Chondrocyte (in vitro differentiated cells): ENCODE results near the gene CHD9NB. TPM values are rescaled to one million over a fixed set of nuclear protein-coding genes. Genes with fewer than 3 reads are reported as not detected.
"Not testable (repeated sequence)": the region's sequence is repeated elsewhere in the genome, so short reads cannot be mapped to it uniquely, and the experiment has no call there.

ENCODE experiments used
- DNase-seq: peaks from one replicate; pipeline ENCODE4 v3.0.0; 2021; ENCODE audit warnings: mixed read lengths, low spot score
- H3K27ac Mint-ChIP-seq: one replicate; pipeline ENCODE4 v1.8.0; 2021; ENCODE audit warnings: mild to moderate bottlenecking, moderate library complexity, mixed read lengths; ENCODE audit not compliant: unreplicated experiment
- H3K27me3 Mint-ChIP-seq: 2 replicates; pipeline ENCODE4 v1.8.0; 2021; ENCODE audit warnings: low read depth, mixed read lengths
- H3K36me3 Mint-ChIP-seq: 2 replicates; pipeline ENCODE4 v1.8.0; 2021; ENCODE audit warnings: low read depth, mixed read lengths
- H3K4me1 Mint-ChIP-seq: 2 replicates; pipeline ENCODE4 v1.8.0; 2021; ENCODE audit warnings: low read depth, mild to moderate bottlenecking, mixed read lengths
- H3K4me3 Mint-ChIP-seq: one replicate; pipeline ENCODE4 v1.8.0; 2021; ENCODE audit warnings: mild to moderate bottlenecking, moderate library complexity, mixed read lengths; ENCODE audit not compliant: unreplicated experiment
- H3K9me3 Mint-ChIP-seq: 2 replicates; pipeline ENCODE4 v1.8.0; 2021; ENCODE audit warnings: low read depth, mixed read lengths
- CTCF ChIP-seq: fragments of 200-600 bp; sonication (generic); IDR thresholded peaks from 2 replicates; pipeline ENCODE4 v1.5.0; 2021; ENCODE audit warnings: antibody characterized with exemption, mild to moderate bottlenecking, moderate library complexity
- total RNA-seq: library from RNA; stranded (reverse); gene quantifications from 3 replicates; pipeline ENCODE4 v1.2.1, GENCODE V29; 2021

Gene CHD9NB
- total RNA-seq, 1 donor from 2014 or later: 0.85 TPM

- Mint-ChIP-seq H3K36me3 (peaks cover 2% of the 10 kb centered on the region), H3K9me3 (no peaks in the 10 kb centered on the region), H3K4me3 (no peak overlapping the region), H3K4me1 (peaks cover 51% of the 10 kb centered on the region), H3K27ac (peak overlapping the region; percentile 36), H3K27me3 (no peaks in the 10 kb centered on the region)
- no peak for TF ChIP-seq CTCF
- no peak for DNase-seq
These were observed 3.7 kb upstream of the CHD9NB start for GRCh38 chr16:53056392-53056881.

- Mint-ChIP-seq H3K4me1 (peaks cover 48% of the 10 kb centered on the region), H3K27ac (peak overlapping the region; percentile 97), H3K9me3 (no peaks in the 10 kb centered on the region), H3K36me3 (peaks cover 2% of the 10 kb centered on the region), H3K4me3 (peak overlapping the region; percentile 86), H3K27me3 (no peaks in the 10 kb centered on the region)
- no peak for TF ChIP-seq CTCF
- no peak for DNase-seq
These were observed 3.1 kb upstream of the CHD9NB start for GRCh38 chr16:53055541-53056391.

GRCh38 chr16:53054670-53055485 is 2.2 kb upstream of the CHD9NB start, which contains the start of gene CHD9:
Gene CHD9 (plus strand): TSS chr16:53054991. CDS start chr16:53156090, 101,099 bp downstream.
- Mint-ChIP-seq H3K9me3 (no peaks in the 10 kb centered on the region), H3K36me3 (peaks cover 2% of the 10 kb centered on the region), H3K27me3 (no peaks in the 10 kb centered on the region), H3K27ac (peak within 1 kb of the TSS; percentile 97), H3K4me1 (peaks cover 48% of the 10 kb centered on the region), H3K4me3 (peak within 1 kb of the TSS; percentile 86)
- TF ChIP-seq CTCF: peak; percentile 100
- peak; percentile 95 for DNase-seq

- Mint-ChIP-seq H3K27me3 (no peaks in the 10 kb centered on the region), H3K27ac (peak overlapping the region; percentile 81), H3K36me3 (peaks cover 2% of the 10 kb centered on the region), H3K4me1 (peaks cover 48% of the 10 kb centered on the region), H3K9me3 (no peaks in the 10 kb centered on the region), H3K4me3 (peak overlapping the region; percentile 86)
- no peak for DNase-seq
- TF ChIP-seq CTCF: no peak
These were observed 1.4 kb upstream of the CHD9NB start for GRCh38 chr16:53053967-53054669.

- H3K4me3 Mint-ChIP-seq, H3K27me3 Mint-ChIP-seq, DNase-seq, H3K27ac Mint-ChIP-seq, H3K36me3 Mint-ChIP-seq, H3K9me3 Mint-ChIP-seq: not testable (repeated sequence)
- peaks cover 32% of the 10 kb centered on the region for H3K4me1 Mint-ChIP-seq
These were observed 1.4 kb downstream of the CHD9NB start for GRCh38 chr16:53051255-53051654.
